ENCODE measurements around the gene AK2.

DNA sequence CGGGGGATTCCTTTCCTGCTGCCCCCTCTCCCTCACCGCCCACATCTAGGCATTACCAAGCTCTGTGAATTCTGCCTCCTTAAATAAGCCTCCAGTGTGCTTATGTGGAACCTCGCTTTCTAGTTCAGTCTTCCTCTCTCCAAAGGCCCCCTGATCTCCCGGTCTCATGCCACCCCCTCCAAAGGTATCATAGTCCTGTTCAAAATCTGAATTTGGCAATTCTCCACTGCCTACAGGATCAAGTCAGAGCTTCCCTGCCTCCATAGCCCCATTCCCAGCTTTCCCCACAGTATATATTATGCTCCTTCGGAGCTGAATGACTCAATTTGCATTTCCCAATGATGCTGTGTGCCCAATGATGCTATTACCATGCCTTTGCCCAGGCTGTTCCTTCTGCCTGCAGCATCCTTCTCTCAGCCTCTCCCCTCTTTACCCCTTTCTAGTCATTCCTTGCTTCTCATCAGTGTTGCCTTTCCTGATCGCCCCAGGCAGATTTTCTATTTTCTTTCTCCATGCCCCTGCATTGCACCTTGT, 46.0 kb upstream of the AK2 start:
- TF ChIP-seq, protein P1, sequence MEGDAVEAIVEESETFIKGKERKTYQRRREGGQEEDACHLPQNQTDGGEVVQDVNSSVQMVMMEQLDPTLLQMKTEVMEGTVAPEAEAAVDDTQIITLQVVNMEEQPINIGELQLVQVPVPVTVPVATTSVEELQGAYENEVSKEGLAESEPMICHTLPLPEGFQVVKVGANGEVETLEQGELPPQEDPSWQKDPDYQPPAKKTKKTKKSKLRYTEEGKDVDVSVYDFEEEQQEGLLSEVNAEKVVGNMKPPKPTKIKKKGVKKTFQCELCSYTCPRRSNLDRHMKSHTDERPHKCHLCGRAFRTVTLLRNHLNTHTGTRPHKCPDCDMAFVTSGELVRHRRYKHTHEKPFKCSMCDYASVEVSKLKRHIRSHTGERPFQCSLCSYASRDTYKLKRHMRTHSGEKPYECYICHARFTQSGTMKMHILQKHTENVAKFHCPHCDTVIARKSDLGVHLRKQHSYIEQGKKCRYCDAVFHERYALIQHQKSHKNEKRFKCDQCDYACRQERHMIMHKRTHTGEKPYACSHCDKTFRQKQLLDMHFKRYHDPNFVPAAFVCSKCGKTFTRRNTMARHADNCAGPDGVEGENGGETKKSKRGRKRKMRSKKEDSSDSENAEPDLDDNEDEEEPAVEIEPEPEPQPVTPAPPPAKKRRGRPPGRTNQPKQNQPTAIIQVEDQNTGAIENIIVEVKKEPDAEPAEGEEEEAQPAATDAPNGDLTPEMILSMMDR (IDR thresholded peaks at IDR 0.05), result no peak
- no peak for TF ChIP-seq POLR2A (IDR thresholded peaks at IDR 0.05)

All from upper lobe of left lung (tissue), 4 donors.